Left forelimb (tissue), 1 donor: Measurements from ENCODE around the gene ITPK1.
A peak's percentile ranks its signal among the peaks of the same experiment; 100 is the strongest.
"Not testable (repeated sequence)": the region's sequence is repeated elsewhere in the genome, so short reads cannot be mapped to it uniquely, and the experiment has no call there.

Experiments used
- DNase-seq: peaks from one replicate; pipeline ENCODE4 v3.0.0-alpha.2; 2018; ENCODE audit warnings: low spot score

The ITPK1 gene

GRCh38 chr14:93115821-93116675, at the start of gene ITPK1:
ITPK1 (minus strand) TSS chr14:93115925; CDS start chr14:93115163, 762 bp downstream.
- DNase-seq, result peak; percentile 76

GRCh38 chr14:93163564-93163963, 47.8 kb upstream of the ITPK1 start:
- no peak for DNase-seq

- no peak for DNase-seq
Observed at GRCh38 chr14:93161411-93161940, 45.8 kb upstream of the ITPK1 start.

GRCh38 chr14:93160353-93160801, 44.7 kb upstream of the ITPK1 start:
- no peak for DNase-seq

- not testable (repeated sequence) for DNase-seq
Observed at GRCh38 chr14:93159625-93160352, 44.1 kb upstream of the ITPK1 start.

- DNase-seq, result not testable (repeated sequence)
Observed at GRCh38 chr14:93158349-93158748, 42.6 kb upstream of the ITPK1 start.

GRCh38 chr14:93156693-93157369, 41.1 kb upstream of the ITPK1 start:
- no peak for DNase-seq

GRCh38 chr14:93155667-93156066, 39.9 kb upstream of the ITPK1 start:
- no peak for DNase-seq

GRCh38 chr14:93153121-93153520, 37.4 kb upstream of the ITPK1 start:
- DNase-seq, result no peak

GRCh38 chr14:93150227-93151208, 34.8 kb upstream of the ITPK1 start:
- no peak for DNase-seq

- DNase-seq, result no peak
Observed at GRCh38 chr14:93148979-93149378, 33.3 kb upstream of the ITPK1 start.

- no peak for DNase-seq
Observed at GRCh38 chr14:93146119-93146518, 30.4 kb upstream of the ITPK1 start.

- DNase-seq, result no peak
Observed at GRCh38 chr14:93142854-93143652, 27.3 kb upstream of the ITPK1 start.

GRCh38 chr14:93137864-93138263, 22.1 kb upstream of the ITPK1 start:
- DNase-seq, result no peak

GRCh38 chr14:93136508-93136907, 20.8 kb upstream of the ITPK1 start:
- DNase-seq, result not testable (repeated sequence)

- DNase-seq, result no peak
Observed at GRCh38 chr14:93136009-93136408, 20.3 kb upstream of the ITPK1 start.

GRCh38 chr14:93135399-93135798, 19.7 kb upstream of the ITPK1 start:
- no peak for DNase-seq

- no peak for DNase-seq
Observed at GRCh38 chr14:93133464-93133863, 17.7 kb upstream of the ITPK1 start.

- DNase-seq, result no peak
Observed at GRCh38 chr14:93132472-93133065, 16.8 kb upstream of the ITPK1 start.
